ENCODE data around the gene SYNDIG1L. TPM values are rescaled to one million over a fixed set of nuclear protein-coding genes. Genes with fewer than 3 reads are reported as not detected.
A peak's percentile ranks its signal among the peaks of the same experiment; 100 is the strongest.
"Not testable (repeated sequence)": the region's sequence is repeated elsewhere in the genome, so short reads cannot be mapped to it uniquely, and the experiment has no call there.

Gene SYNDIG1L
- total RNA-seq, 1 donor, result not detected

GRCh38 chr14:74404435-74404834 lies 21.6 kb downstream of the SYNDIG1L start:
- no peak for DNase-seq (ENCODE audit: low read depth in 2 of 3, low spot score in 2 of 3)

GRCh38 chr14:74403619-74404417 lies 22.2 kb downstream of the SYNDIG1L start:
- no peak for DNase-seq (ENCODE audit: low read depth in 2 of 3, low spot score in 2 of 3)

GRCh38 chr14:74402401-74403251 lies 23.4 kb downstream of the SYNDIG1L start:
- peak in 1 of 3 donors; percentile 7 for DNase-seq (ENCODE audit: low read depth in 2 of 3, low spot score in 2 of 3)

GRCh38 chr14:74401504-74402241 lies 24.3 kb downstream of the SYNDIG1L start:
- peak in 2 of 3 donors; percentile 33 to 70 for DNase-seq (ENCODE audit: low read depth in 2 of 3, low spot score in 2 of 3)

DNA sequence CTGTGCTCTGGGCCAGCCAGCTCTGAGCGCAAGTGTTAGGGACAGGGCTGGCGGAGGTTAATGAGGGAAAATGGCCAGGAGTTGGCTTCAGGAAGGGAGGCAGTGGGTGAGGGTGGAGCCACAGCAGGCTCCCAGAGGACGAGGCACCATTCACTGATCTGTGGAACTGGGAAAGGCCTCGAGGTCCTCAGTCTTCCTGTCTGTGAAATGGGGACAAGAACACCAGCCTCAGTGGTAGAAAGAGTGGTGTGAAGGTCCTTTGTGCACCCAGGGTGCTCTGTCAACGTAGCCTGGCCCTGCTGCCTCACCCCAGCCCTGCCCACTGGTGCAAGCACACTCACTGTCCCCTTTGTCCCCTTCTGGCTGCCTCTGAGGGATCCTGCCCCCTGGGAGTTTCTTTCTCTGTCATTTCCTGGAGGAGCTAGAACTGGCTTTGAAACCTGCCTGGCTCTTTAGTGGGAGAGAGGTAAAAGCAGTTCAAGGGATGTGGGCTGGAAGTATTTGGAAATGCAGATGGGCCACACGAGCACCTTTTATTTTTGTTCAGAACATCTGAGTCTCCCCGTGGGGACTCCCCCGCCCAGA lies 25.0 kb downstream of the SYNDIG1L start:
- peak in 1 of 3 donors; percentile 5 for DNase-seq (ENCODE audit: low read depth in 2 of 3, low spot score in 2 of 3)

- peak in 2 of 3 donors; percentile 24 to 42 for DNase-seq (ENCODE audit: low read depth in 2 of 3, low spot score in 2 of 3)
Observed at GRCh38 chr14:74400031-74400685, 25.9 kb downstream of the SYNDIG1L start.

GRCh38 chr14:74395094-74395493 lies 30.9 kb downstream of the SYNDIG1L start:
- no peak for DNase-seq (ENCODE audit: low read depth in 2 of 3, low spot score in 2 of 3)

- DNase-seq (ENCODE audit: low read depth in 2 of 3, low spot score in 2 of 3), result no peak
Observed at GRCh38 chr14:74394549-74394948, 31.5 kb downstream of the SYNDIG1L start.

- no peak for DNase-seq (ENCODE audit: low read depth in 2 of 3, low spot score in 2 of 3)
Observed at GRCh38 chr14:74392616-74393570, 33.1 kb downstream of the SYNDIG1L start.

DNA sequence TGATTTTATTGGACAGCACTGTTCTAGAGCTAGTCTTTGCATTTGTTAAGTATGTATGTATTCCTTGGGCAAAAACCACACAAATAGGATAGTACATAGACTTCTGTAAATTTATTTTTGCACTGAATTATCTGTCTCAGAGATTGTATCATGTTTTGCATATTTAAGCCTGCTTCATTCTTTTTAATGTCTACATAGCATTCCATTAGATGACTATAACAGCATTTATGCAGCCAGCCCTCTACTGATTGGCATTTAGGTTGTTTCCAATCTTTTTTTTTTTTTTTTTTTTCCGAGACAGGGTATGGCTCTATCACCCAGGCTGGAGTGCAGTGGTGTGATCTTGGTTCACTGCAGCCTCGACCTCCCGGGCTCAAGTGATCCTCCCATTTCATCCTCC lies 34.5 kb downstream of the SYNDIG1L start:
- no peak for DNase-seq (ENCODE audit: low read depth in 2 of 3, low spot score in 2 of 3)

DNA sequence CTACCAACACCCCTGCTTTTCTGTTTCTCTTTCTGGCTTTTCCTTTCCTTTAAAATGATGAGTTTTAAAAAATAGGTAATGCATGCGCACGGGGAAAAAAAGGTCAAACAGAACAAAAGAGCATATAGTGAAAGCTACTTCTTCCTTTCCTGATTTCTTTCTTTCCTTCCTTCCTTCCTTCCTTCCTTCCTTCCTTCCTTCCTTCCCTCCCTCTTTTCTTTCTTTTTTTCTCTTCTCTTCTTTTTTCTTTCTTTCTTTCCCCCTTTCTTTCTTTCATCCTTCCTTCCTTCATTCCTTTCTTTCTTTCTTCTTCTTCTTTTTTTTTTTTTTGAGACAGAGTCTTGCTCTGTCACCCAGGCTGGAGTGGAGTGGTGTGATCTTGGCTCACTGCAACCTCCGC lies 35.5 kb downstream of the SYNDIG1L start:
- not testable (repeated sequence) for DNase-seq (ENCODE audit: low read depth in 2 of 3, low spot score in 2 of 3)

GRCh38 chr14:74389980-74390379 lies 36.0 kb downstream of the SYNDIG1L start:
- no peak for DNase-seq (ENCODE audit: low read depth in 2 of 3, low spot score in 2 of 3)

DNA sequence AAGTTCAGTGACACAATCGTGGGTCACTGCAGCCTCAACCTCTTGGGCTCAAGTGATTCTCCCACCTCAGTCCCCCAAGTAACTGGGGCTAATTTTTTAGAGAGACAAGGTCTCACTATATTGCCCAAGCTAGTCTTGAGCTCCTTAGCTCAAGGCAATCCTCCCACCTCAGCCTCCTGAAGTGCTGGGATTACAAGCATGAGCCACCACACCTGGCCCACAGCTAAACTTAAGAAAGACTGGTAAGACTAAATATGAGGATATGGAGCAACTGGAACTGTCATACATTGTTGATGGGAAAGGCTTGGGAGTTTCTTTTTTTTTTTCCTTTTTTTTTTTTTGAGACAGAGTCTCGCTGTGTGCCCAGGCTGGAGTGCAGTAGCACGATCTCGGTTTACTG lies 43.8 kb downstream of the SYNDIG1L start:
- no peak for DNase-seq (ENCODE audit: low read depth in 2 of 3, low spot score in 2 of 3)

DNA sequence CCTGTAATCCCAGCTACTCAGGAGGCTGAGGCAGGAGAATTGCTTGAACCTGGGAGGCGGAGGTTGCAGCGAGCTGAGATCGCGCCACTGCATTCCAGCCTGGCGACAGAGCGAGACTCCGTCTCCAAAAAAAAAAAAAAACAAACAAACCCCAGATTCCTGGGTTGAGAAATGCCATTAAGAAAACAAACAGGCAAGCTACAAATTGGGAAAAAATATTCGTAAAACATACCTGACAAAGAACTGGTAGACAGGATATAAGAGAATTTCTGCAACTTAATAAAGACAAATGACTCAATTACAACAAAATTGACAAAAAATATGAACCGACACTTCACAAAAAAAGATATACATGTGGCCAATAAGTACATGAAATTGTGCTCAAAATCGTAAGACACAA lies 44.4 kb downstream of the SYNDIG1L start:
- not testable (repeated sequence) for DNase-seq (ENCODE audit: low read depth in 2 of 3, low spot score in 2 of 3)

DNA sequence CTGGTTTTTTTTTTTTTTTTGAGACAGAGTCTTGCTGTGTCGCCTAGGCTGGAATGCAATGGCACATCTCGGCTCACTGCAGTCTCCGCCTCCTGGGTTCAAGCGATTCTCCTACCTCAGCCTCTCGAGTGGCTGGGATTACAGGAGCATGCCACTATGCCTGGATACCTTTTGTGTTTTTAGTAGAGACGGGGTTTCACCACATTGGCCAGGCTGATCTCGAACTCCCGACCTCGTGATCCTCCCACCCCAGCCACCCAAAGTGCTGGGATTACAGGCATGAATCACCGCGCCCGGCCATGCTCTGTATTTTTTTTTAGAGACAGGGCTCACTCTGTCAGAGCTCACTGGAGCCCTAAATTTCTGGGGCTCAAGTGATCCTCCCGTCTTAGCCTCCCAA lies 45.2 kb downstream of the SYNDIG1L start:
- DNase-seq (ENCODE audit: low read depth in 2 of 3, low spot score in 2 of 3), result no peak

DNA sequence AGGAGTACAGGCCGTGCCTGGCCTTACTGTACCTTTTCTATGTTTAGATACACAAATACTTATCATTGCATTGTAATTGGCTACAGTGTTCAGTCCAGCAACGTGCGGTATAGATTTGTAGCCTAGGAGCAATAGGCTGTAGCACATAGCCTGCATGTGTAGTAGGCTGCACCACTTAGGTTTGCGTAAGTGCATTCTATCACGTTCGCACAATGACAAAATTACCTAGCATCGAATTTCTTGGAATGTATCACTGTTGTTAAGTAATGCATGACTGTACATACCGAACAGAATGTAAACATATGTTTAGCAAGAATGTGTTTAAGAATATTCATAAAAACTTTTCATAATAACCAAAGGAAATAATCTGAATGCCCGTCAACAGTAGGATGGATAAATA lies 45.8 kb downstream of the SYNDIG1L start:
- DNase-seq (ENCODE audit: low read depth in 2 of 3, low spot score in 2 of 3), result no peak

DNA sequence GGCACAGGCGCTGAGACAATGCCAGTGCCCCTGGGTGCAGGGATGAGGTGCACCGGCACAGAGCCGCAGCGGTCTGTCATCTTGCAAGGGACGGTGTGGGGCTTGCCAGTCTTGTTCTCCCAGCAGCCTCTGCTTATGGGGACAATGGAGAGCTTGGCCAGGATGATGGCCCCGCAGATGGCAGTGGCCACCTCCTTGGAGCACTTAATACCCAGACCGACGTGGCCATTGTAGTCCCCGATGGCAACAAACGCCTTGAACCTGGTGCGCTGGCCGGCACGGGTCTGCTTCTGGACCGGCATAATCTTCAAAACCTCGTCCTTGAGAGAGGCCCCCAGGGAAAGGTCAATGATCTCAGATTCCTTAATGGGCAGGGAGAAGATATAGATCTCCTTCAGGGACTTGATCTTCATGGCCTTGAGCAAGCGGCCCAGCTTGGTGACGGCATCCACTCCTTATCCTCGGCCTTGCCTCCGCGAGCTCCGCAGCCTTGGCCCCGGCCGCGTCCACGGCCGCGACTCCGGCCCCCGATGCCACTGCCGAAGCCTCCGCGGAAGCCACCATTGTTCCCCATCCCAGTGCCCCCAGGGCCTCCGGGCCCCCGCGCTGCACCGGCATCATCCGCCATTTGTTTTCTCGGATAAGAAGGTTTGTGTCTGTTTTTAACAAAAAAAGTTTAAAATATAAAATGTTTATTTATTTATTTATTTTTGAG lies 47.9 kb downstream of the SYNDIG1L start:
- no peak for DNase-seq (ENCODE audit: low read depth in 2 of 3, low spot score in 2 of 3)

DNA sequence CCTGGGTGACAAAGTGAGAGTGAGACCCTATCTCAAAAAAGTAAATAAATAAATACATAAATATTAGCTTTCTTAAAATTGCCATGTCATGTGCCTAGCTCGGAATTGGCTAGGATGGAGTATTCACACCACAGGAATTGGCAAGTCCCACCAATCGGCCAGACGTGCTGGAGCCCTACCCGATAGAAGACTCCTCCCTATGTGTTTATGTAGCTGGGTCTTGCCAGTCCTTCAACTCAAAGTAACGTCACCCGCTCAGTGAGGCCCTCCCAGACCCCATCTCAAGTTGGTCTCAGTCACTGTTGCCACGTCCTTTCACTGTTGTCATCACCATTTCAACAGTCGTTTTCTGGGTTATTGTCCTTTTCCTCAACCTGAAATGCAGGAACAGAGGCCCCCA lies 57.6 kb downstream of the SYNDIG1L start:
- no peak for DNase-seq (ENCODE audit: low read depth in 2 of 3, low spot score in 2 of 3)

Data from hematopoietic multipotent progenitor cell (in vitro differentiated cells).